ENCODE measurements around the gene TYW1.
"Not testable (repeated sequence)": the region's sequence is repeated elsewhere in the genome, so short reads cannot be mapped to it uniquely, and the experiment has no call there.

Gene TYW1

GRCh38 chr7:67189801-67190465, 193.3 kb downstream of the TYW1 start:
- DNase-seq (ENCODE audit: low spot score), result not testable (repeated sequence)

- DNase-seq (ENCODE audit: low spot score), result not testable (repeated sequence)
These were observed 194.5 kb downstream of the TYW1 start for GRCh38 chr7:67191002-67191720.

- not testable (repeated sequence) for DNase-seq (ENCODE audit: low spot score)
These were observed 195.6 kb downstream of the TYW1 start for GRCh38 chr7:67192123-67192702.

GRCh38 chr7:67192889-67193613, 196.4 kb downstream of the TYW1 start:
- not testable (repeated sequence) for DNase-seq (ENCODE audit: low spot score)

GRCh38 chr7:67196176-67196575, 199.5 kb downstream of the TYW1 start:
- not testable (repeated sequence) for DNase-seq (ENCODE audit: low spot score)

GRCh38 chr7:67198865-67199526, 202.4 kb downstream of the TYW1 start:
- not testable (repeated sequence) for DNase-seq (ENCODE audit: low spot score)

- DNase-seq (ENCODE audit: low spot score), result not testable (repeated sequence)
These were observed 209.1 kb downstream of the TYW1 start for GRCh38 chr7:67205772-67206171.

GRCh38 chr7:67206452-67206851, 209.8 kb downstream of the TYW1 start:
- DNase-seq (ENCODE audit: low spot score), result no peak

- DNase-seq (ENCODE audit: low spot score), result not testable (repeated sequence)
These were observed 212.0 kb downstream of the TYW1 start for GRCh38 chr7:67208656-67209055.

GRCh38 chr7:67209256-67209655, 212.6 kb downstream of the TYW1 start:
- DNase-seq (ENCODE audit: low spot score), result no peak

- no peak for DNase-seq (ENCODE audit: low spot score)
These were observed 213.9 kb downstream of the TYW1 start for GRCh38 chr7:67210567-67210966.

- not testable (repeated sequence) for DNase-seq (ENCODE audit: low spot score)
These were observed 215.2 kb downstream of the TYW1 start for GRCh38 chr7:67211650-67212330.

- not testable (repeated sequence) for DNase-seq (ENCODE audit: low spot score)
These were observed 216.4 kb downstream of the TYW1 start for GRCh38 chr7:67213038-67213437.

- DNase-seq (ENCODE audit: low spot score), result not testable (repeated sequence)
These were observed 226.9 kb downstream of the TYW1 start for GRCh38 chr7:67223551-67223950.

- DNase-seq (ENCODE audit: low spot score), result not testable (repeated sequence)
These were observed 229.8 kb downstream of the TYW1 start for GRCh38 chr7:67226340-67226907.

GRCh38 chr7:67226967-67227366, 230.3 kb downstream of the TYW1 start:
- not testable (repeated sequence) for DNase-seq (ENCODE audit: low spot score)

- not testable (repeated sequence) for DNase-seq (ENCODE audit: low spot score)
These were observed 232.4 kb downstream of the TYW1 start for GRCh38 chr7:67229018-67229417.

- not testable (repeated sequence) for DNase-seq (ENCODE audit: low spot score)
These were observed 233.4 kb downstream of the TYW1 start for GRCh38 chr7:67230029-67230428.

GRCh38 chr7:67233506-67233905, 236.9 kb downstream of the TYW1 start:
- not testable (repeated sequence) for DNase-seq (ENCODE audit: low spot score)

- not testable (repeated sequence) for DNase-seq (ENCODE audit: low spot score)
These were observed 239.6 kb downstream of the TYW1 start for GRCh38 chr7:67236216-67236615.

All from SK-N-DZ (cell line).